GM23338 (cell line): ENCODE measurements around the gene MIPEP.

Source experiments
- CREB1 ChIP-seq: fragments of 250-450 bp; sonication (Bioruptor Pico); IDR thresholded peaks from 2 replicates; pipeline ENCODE4 v1.5.0; 2020; ENCODE audit warnings: low read depth, mild to moderate bottlenecking, moderate library complexity
- CTCF ChIP-seq, 2 experiments: fragments of 200-600 bp in 1 of 2; sonication (generic) in 1 of 2; conservative IDR thresholded peaks; 2 replicates each; pipeline versions ENCODE4 v1.5.1 to v1.6.1; 2016 to 2017; ENCODE audit warnings: antibody characterized with exemption in 2 of 2, low read depth in 2 of 2, mild to moderate bottlenecking in 2 of 2, moderate library complexity in 1 of 2
- ETS1 ChIP-seq: IDR thresholded peaks from 2 replicates; pipeline ENCODE4 v1.6.1; 2016; ENCODE audit warnings: antibody characterized with exemption
- EZH2 ChIP-seq: fragments of 200-600 bp; sonication (generic); IDR thresholded peaks from one replicate; pipeline ENCODE4 v1.8.0; 2017; ENCODE audit warnings: antibody characterized with exemption, mild to moderate bottlenecking, low read depth; ENCODE audit not compliant: unreplicated experiment
- EZH2phosphoT487 ChIP-seq: fragments of 200-600 bp; sonication (generic); IDR thresholded peaks from one replicate; pipeline ENCODE4 v1.8.1; 2018; ENCODE audit warnings: antibody characterized with exemption; ENCODE audit not compliant: unreplicated experiment
- JUNB ChIP-seq: IDR thresholded peaks from one replicate; pipeline ENCODE4 v1.6.1; 2016; ENCODE audit warnings: antibody characterized with exemption; ENCODE audit not compliant: unreplicated experiment
- POLR2AphosphoS5 ChIP-seq: IDR thresholded peaks from 2 replicates; pipeline ENCODE4 v1.6.1; 2016; ENCODE audit warnings: antibody characterized with exemption, low read depth
- REST ChIP-seq: IDR thresholded peaks from one replicate; pipeline ENCODE4 v1.6.1; 2018; ENCODE audit warnings: antibody characterized with exemption; ENCODE audit not compliant: unreplicated experiment
- STAT1 ChIP-seq: IDR thresholded peaks from one replicate; pipeline ENCODE4 v1.6.1; 2016; ENCODE audit warnings: antibody characterized with exemption; ENCODE audit not compliant: unreplicated experiment
- ZNF114 ChIP-seq: fragments of 250-450 bp; sonication (Bioruptor Pico); IDR thresholded peaks from 2 replicates; pipeline ENCODE4 v1.5.0; 2020; ENCODE audit warnings: mild to moderate bottlenecking, moderate library complexity

GRCh38 chr13:23824371-23824770 lies 64.8 kb downstream of the MIPEP start:
- no peak for TF ChIP-seq CTCF (conservative IDR thresholded peaks at IDR 0.05; ENCODE audit: low read depth in 2 of 2)
- no peak for TF ChIP-seq REST
- TF ChIP-seq CREB1 (CRISPR knock-in tag): no peak
- no peak for TF ChIP-seq POLR2AphosphoS5
- TF ChIP-seq EZH2phosphoT487: no peak
- no peak for TF ChIP-seq STAT1
- no peak for TF ChIP-seq EZH2
- TF ChIP-seq ETS1: no peak
- no peak for TF ChIP-seq ZNF114
- TF ChIP-seq JUNB: no peak
